GM21576 (cell line): ENCODE data around the gene ZNF440.

Experiments
- ATAC-seq: cut with Tn5 transposase; IDR thresholded peaks from one replicate; pipeline ENCODE4 v1.9.1; 2021; ENCODE audit warnings: mild to moderate bottlenecking, moderate library complexity; ENCODE audit not compliant: unreplicated experiment

ZNF440 gene

GRCh38 chr19:11882606-11883005, 68.5 kb downstream of the ZNF440 start:
- ATAC-seq, result no peak
